Bronchial epithelial cell (primary cell): ENCODE measurements around the gene CELF2. TPM values are rescaled to one million over a fixed set of nuclear protein-coding genes. Genes with fewer than 3 reads are reported as not detected.

Source experiments
- DNase-seq: peaks from one replicate; pipeline ENCODE4 v3.0.0-alpha.2; 2010; ENCODE audit warnings: low read depth
- FAIRE-seq: peaks from 2 replicates; lab custom pipeline; 2011; peaks lifted over from hg19 to GRCh38; lab: Jason Lieb, UNC
- H3K27me3 ChIP-seq: 2 replicates; pipeline ENCODE4 v1.5.1; 2011; ENCODE audit warnings: low read length; ENCODE audit not compliant: control insufficient read depth, insufficient read depth
- H3K36me3 ChIP-seq: 2 replicates; pipeline ENCODE4 v1.5.1; 2011; ENCODE audit warnings: low read length; ENCODE audit not compliant: control insufficient read depth, insufficient read depth
- H3K4me3 ChIP-seq: 2 replicates; pipeline ENCODE4 v1.5.1; 2011; ENCODE audit warnings: mild to moderate bottlenecking, low read depth, low read length, control low read depth
- CTCF ChIP-seq: IDR thresholded peaks from 2 replicates; pipeline ENCODE4 v1.5.1; 2011; ENCODE audit warnings: mild to moderate bottlenecking, moderate library complexity, low read length, control low read depth, inconsistent platforms; ENCODE audit not compliant: insufficient read depth, severe bottlenecking
- total RNA-seq: library from RNA; depleted of rRNA; stranded (reverse); fragments of >200 nt; gene quantifications from 2 replicates; pipeline ENCODE4 v1.2.1, GENCODE V29; 2014

Gene CELF2
- total RNA-seq, 1 donor from 2014 or later, result 2.1 TPM

GRCh38 chr10:11262494-11263345, 245.0 kb downstream of the CELF2 start:
- TF ChIP-seq CTCF, result no peak
- H3K4me3 ChIP-seq, result no peak overlapping the region
- DNase-seq, result no peak
- peaks cover 2% of the 10 kb centered on the region for H3K36me3 ChIP-seq
- FAIRE-seq, result no peak
- H3K27me3 ChIP-seq, result no peaks in the 10 kb centered on the region

GRCh38 chr10:11263767-11264166, 246.1 kb downstream of the CELF2 start:
- FAIRE-seq (no peak), DNase-seq (no peak)
- Histone ChIP-seq H3K4me3 (no peak overlapping the region), H3K27me3 (no peaks in the 10 kb centered on the region), H3K36me3 (peaks cover 2% of the 10 kb centered on the region)
- TF ChIP-seq CTCF, result no peak

GRCh38 chr10:11264296-11265048, 246.8 kb downstream of the CELF2 start:
- DNase-seq (no peak), FAIRE-seq (peak; percentile 85)
- no peaks in the 10 kb centered on the region for H3K27me3 ChIP-seq
- no peak overlapping the region for H3K4me3 ChIP-seq
- H3K36me3 ChIP-seq, result peaks cover 2% of the 10 kb centered on the region
- no peak for TF ChIP-seq CTCF

GRCh38 chr10:11265484-11265883, 247.8 kb downstream of the CELF2 start:
- H3K4me3 ChIP-seq, result no peak overlapping the region
- FAIRE-seq (no peak), DNase-seq (no peak)
- TF ChIP-seq CTCF, result no peak
- H3K36me3 ChIP-seq, result no peaks in the 10 kb centered on the region
- no peaks in the 10 kb centered on the region for H3K27me3 ChIP-seq

- no peak for TF ChIP-seq CTCF
- DNase-seq (no peak), FAIRE-seq (no peak)
- Histone ChIP-seq H3K36me3 (no peaks in the 10 kb centered on the region), H3K27me3 (no peaks in the 10 kb centered on the region), H3K4me3 (no peak overlapping the region)
These were observed 248.8 kb downstream of the CELF2 start for GRCh38 chr10:11266426-11266825.
